ENCODE results near the gene IL1RN. TPM values are rescaled to one million over a fixed set of nuclear protein-coding genes. Genes with fewer than 3 reads are reported as not detected.

IL1RN gene
- total and polyA plus RNA-seq, 3 donors from 2014 or later: 3.2 to 18.4 (median 5.6) TPM

GRCh38 chr2:113111823-113112287 lies 15.5 kb upstream of the IL1RN start:
- Histone ChIP-seq H3K27ac (no peak overlapping the region), H3K4me3 (no peak overlapping the region), H3K27me3 (no peaks in the 10 kb centered on the region), H3K36me3 (ENCODE audit: low read depth, missing control alignments) (no peaks in the 10 kb centered on the region), H3K9me3 (no peaks in the 10 kb centered on the region), H3K4me1 (no peaks in the 10 kb centered on the region)
- DNase-seq: no peak
- intact Hi-C loops (cut with DNase I; ENCODE audit: low total_unique reads): no loop called here
- WGBS, 2 donors: 67 to 69% methylated on average over 6 of the region's 6 CpGs
- TF ChIP-seq CTCF (IDR thresholded peaks at IDR 0.05) (no peak), POLR2A (IDR thresholded peaks at IDR 0.05) (no peak)

GRCh38 chr2:113112441-113112840 lies 15.0 kb upstream of the IL1RN start:
- H3K36me3 ChIP-seq (ENCODE audit: low read depth, missing control alignments): no peaks in the 10 kb centered on the region
- intact Hi-C loops (cut with DNase I; ENCODE audit: low total_unique reads): no loop called here
- H3K4me1 ChIP-seq: no peaks in the 10 kb centered on the region
- no peak for DNase-seq
- TF ChIP-seq CTCF (IDR thresholded peaks at IDR 0.05) (no peak), POLR2A (IDR thresholded peaks at IDR 0.05) (no peak)
- H3K27ac ChIP-seq: no peak overlapping the region
- H3K4me3 ChIP-seq: no peak overlapping the region
- no peaks in the 10 kb centered on the region for H3K27me3 ChIP-seq
- 75 to 86% methylated on average over 8 of the region's 8 CpGs for WGBS, 2 donors
- no peaks in the 10 kb centered on the region for H3K9me3 ChIP-seq

GRCh38 chr2:113112871-113113270 lies 14.5 kb upstream of the IL1RN start:
- 79% methylated on average over 6 of the region's 6 CpGs for WGBS, 2 donors
- no peak overlapping the region for H3K4me3 ChIP-seq
- no peak for TF ChIP-seq CTCF (IDR thresholded peaks at IDR 0.05)
- TF ChIP-seq POLR2A (IDR thresholded peaks at IDR 0.05): no peak
- no peaks in the 10 kb centered on the region for H3K36me3 ChIP-seq (ENCODE audit: low read depth, missing control alignments)
- H3K9me3 ChIP-seq: no peaks in the 10 kb centered on the region
- intact Hi-C loops (cut with DNase I; ENCODE audit: low total_unique reads): no loop called here
- no peak overlapping the region for H3K27ac ChIP-seq
- H3K27me3 ChIP-seq: no peaks in the 10 kb centered on the region
- no peaks in the 10 kb centered on the region for H3K4me1 ChIP-seq
- DNase-seq: no peak

GRCh38 chr2:113113807-113114206 lies 13.6 kb upstream of the IL1RN start:
- no peaks in the 10 kb centered on the region for H3K36me3 ChIP-seq (ENCODE audit: low read depth, missing control alignments)
- H3K27ac ChIP-seq: no peak overlapping the region
- no peak overlapping the region for H3K4me3 ChIP-seq
- H3K27me3 ChIP-seq: no peaks in the 10 kb centered on the region
- WGBS, 2 donors: 68 to 72% methylated on average over 3 of the region's 3 CpGs
- H3K4me1 ChIP-seq: no peaks in the 10 kb centered on the region
- intact Hi-C loops (cut with DNase I; ENCODE audit: low total_unique reads): no loop called here
- DNase-seq: no peak
- TF ChIP-seq POLR2A (IDR thresholded peaks at IDR 0.05) (no peak), CTCF (IDR thresholded peaks at IDR 0.05) (no peak)
- no peaks in the 10 kb centered on the region for H3K9me3 ChIP-seq

GRCh38 chr2:113114224-113114945 lies 13.0 kb upstream of the IL1RN start:
- Histone ChIP-seq H3K36me3 (ENCODE audit: low read depth, missing control alignments) (no peaks in the 10 kb centered on the region), H3K4me1 (no peaks in the 10 kb centered on the region), H3K4me3 (no peak overlapping the region), H3K27me3 (no peaks in the 10 kb centered on the region), H3K9me3 (no peaks in the 10 kb centered on the region), H3K27ac (no peak overlapping the region)
- no peak for TF ChIP-seq POLR2A (IDR thresholded peaks at IDR 0.05)
- no peak for TF ChIP-seq CTCF (IDR thresholded peaks at IDR 0.05)
- intact Hi-C loops (cut with DNase I; ENCODE audit: low total_unique reads): no loop called here
- no peak for DNase-seq
- WGBS, 2 donors: 80 to 81% methylated on average over 6 of the region's 6 CpGs

Data from testis (tissue), 3 donors.